Hepatocyte (in vitro differentiated cells): ENCODE data around the gene ADCY9. TPM values are rescaled to one million over a fixed set of nuclear protein-coding genes. Genes with fewer than 3 reads are reported as not detected.

Experiments used
- DNase-seq: peaks from one replicate; pipeline ENCODE4 v3.0.0-alpha.2; 2016; ENCODE audit warnings: low spot score
- H2AFZ ChIP-seq: fragments of 200-600 bp; sonication (generic); 2 replicates; pipeline ENCODE4 v1.6.0; 2016; ENCODE audit warnings: antibody characterized with exemption, mild to moderate bottlenecking
- H3K27ac ChIP-seq: fragments of 200-600 bp; sonication (generic); 2 replicates; pipeline ENCODE4 v1.5.1; 2016; ENCODE audit warnings: mild to moderate bottlenecking
- H3K27me3 ChIP-seq: fragments of 200-600 bp; sonication (generic); 2 replicates; pipeline ENCODE4 v1.6.1; 2016
- H3K36me3 ChIP-seq: fragments of 200-600 bp; sonication (generic); replicated peaks from 2 replicates; pipeline ENCODE4 v1.5.1; 2016; ENCODE audit warnings: low read depth; ENCODE audit not compliant: insufficient read depth
- H3K4me1 ChIP-seq: fragments of 200-600 bp; sonication (generic); 2 replicates; pipeline ENCODE4 v1.5.1; 2016; ENCODE audit warnings: mild to moderate bottlenecking, moderate library complexity; ENCODE audit not compliant: insufficient read depth
- H3K4me2 ChIP-seq: fragments of 200-600 bp; sonication (generic); 2 replicates; pipeline ENCODE4 v1.6.0; 2016
- H3K4me3 ChIP-seq: fragments of 200-600 bp; sonication (generic); 2 replicates; pipeline ENCODE4 v1.5.1; 2016; ENCODE audit warnings: mild to moderate bottlenecking
- H3K79me2 ChIP-seq: fragments of 200-600 bp; sonication (generic); 2 replicates; pipeline ENCODE4 v1.6.0; 2017; ENCODE audit warnings: mild to moderate bottlenecking
- H3K9me2 ChIP-seq: fragments of 200-600 bp; sonication (generic); replicated peaks from 2 replicates; pipeline ENCODE4 v1.6.0; 2017; ENCODE audit warnings: mild to moderate bottlenecking; ENCODE audit not compliant: insufficient read depth
- H3K9me3 ChIP-seq: fragments of 200-600 bp; sonication (generic); 2 replicates; pipeline ENCODE4 v1.5.1; 2016; ENCODE audit warnings: low read depth, mild to moderate bottlenecking
- H4K20me1 ChIP-seq: fragments of 200-600 bp; sonication (generic); 2 replicates; pipeline ENCODE4 v1.6.0; 2016; ENCODE audit warnings: mild to moderate bottlenecking; ENCODE audit not compliant: insufficient read depth, poor library complexity, severe bottlenecking
- CTCF ChIP-seq: fragments of 200-600 bp; sonication (generic); IDR thresholded peaks from 2 replicates; pipeline ENCODE4 v1.5.1; 2016; ENCODE audit warnings: antibody characterized with exemption, mild to moderate bottlenecking; ENCODE audit not compliant: poor library complexity
- EZH2 ChIP-seq: fragments of 200-600 bp; sonication (generic); IDR thresholded peaks from 2 replicates; pipeline ENCODE4 v1.6.1; 2016; ENCODE audit warnings: antibody characterized with exemption, mild to moderate bottlenecking, borderline replicate concordance
- EZH2phosphoT487 ChIP-seq: fragments of 200-600 bp; sonication (generic); IDR thresholded peaks from one replicate; pipeline ENCODE4 v1.6.1; 2018; ENCODE audit warnings: antibody characterized with exemption, mild to moderate bottlenecking, low read depth, moderate library complexity; ENCODE audit not compliant: unreplicated experiment, severe bottlenecking
- WGBS: methylation state at CpG from one replicate; pipeline ENCODE4 v1.1.6; 2016; ENCODE audit warnings: low lambda C conversion rate; ENCODE audit errors: missing lambda C conversion rate; 5-methylcytosine and 5-hydroxymethylcytosine counted together
- polyA plus RNA-seq: library from polyadenylated mRNA; unstranded; fragments of >200 nt; fragmentation: Nextera tagmentation; extraction: Ambion mirVana; gene quantifications from 2 replicates; pipeline ENCODE4 v1.2.1, GENCODE V29; 2016
- total RNA-seq: library from RNA; depleted of rRNA; stranded (reverse); fragments of >200 nt; gene quantifications from 2 replicates; pipeline ENCODE4 v1.2.3, GENCODE V29; 2014

ADCY9 gene
- total and polyA plus RNA-seq, 2 experiments from 2014 or later: 12.0 to 15.9 TPM

- Histone ChIP-seq H3K27me3 (no peaks in the 10 kb centered on the region), H3K79me2 (no peaks in the 10 kb centered on the region), H3K4me1 (no peaks in the 10 kb centered on the region), H2AFZ (no peak overlapping the region), H3K36me3 (no peaks in the 10 kb centered on the region), H3K27ac (no peak overlapping the region), H3K4me2 (no peak overlapping the region), H3K9me2 (no peaks in the 10 kb centered on the region), H3K9me3 (no peaks in the 10 kb centered on the region), H4K20me1 (no peaks in the 10 kb centered on the region), H3K4me3 (no peak overlapping the region)
- DNase-seq: no peak
- WGBS: 93% methylated on average over 8 of the region's 8 CpGs
- no peak for TF ChIP-seq CTCF
- TF ChIP-seq EZH2phosphoT487: no peak
- TF ChIP-seq EZH2: no peak
Observed at GRCh38 chr16:3968551-3968950, 147.7 kb downstream of the ADCY9 start.

GRCh38 chr16:3966681-3967080, 149.6 kb downstream of the ADCY9 start:
- 98% methylated on average over 24 of the region's 24 CpGs for WGBS
- Histone ChIP-seq H4K20me1 (no peaks in the 10 kb centered on the region), H3K27ac (no peak overlapping the region), H3K79me2 (no peaks in the 10 kb centered on the region), H3K4me2 (no peak overlapping the region), H3K9me2 (no peaks in the 10 kb centered on the region), H3K4me3 (no peak overlapping the region), H3K36me3 (no peaks in the 10 kb centered on the region), H3K27me3 (no peaks in the 10 kb centered on the region), H3K4me1 (no peaks in the 10 kb centered on the region), H3K9me3 (no peaks in the 10 kb centered on the region), H2AFZ (no peak overlapping the region)
- TF ChIP-seq EZH2phosphoT487 (no peak), EZH2 (no peak)
- no peak for DNase-seq

- no peak overlapping the region for H3K27ac ChIP-seq
- no peak overlapping the region for H3K4me3 ChIP-seq
- H3K9me3 ChIP-seq: no peaks in the 10 kb centered on the region
- TF ChIP-seq EZH2phosphoT487 (no peak), CTCF (no peak), EZH2 (no peak)
- no peaks in the 10 kb centered on the region for H3K27me3 ChIP-seq
- no peaks in the 10 kb centered on the region for H3K79me2 ChIP-seq
- H2AFZ ChIP-seq: no peak overlapping the region
- no peak for DNase-seq
- H4K20me1 ChIP-seq: no peaks in the 10 kb centered on the region
- H3K36me3 ChIP-seq: no peaks in the 10 kb centered on the region
- WGBS: 99% methylated on average over 50 of the region's 50 CpGs
- no peaks in the 10 kb centered on the region for H3K4me1 ChIP-seq
- H3K4me2 ChIP-seq: no peak overlapping the region
- H3K9me2 ChIP-seq: no peaks in the 10 kb centered on the region
Observed at GRCh38 chr16:3965781-3966582, 150.3 kb downstream of the ADCY9 start.

- 94% methylated on average over 14 of the region's 15 CpGs for WGBS
- no peak for DNase-seq
- TF ChIP-seq EZH2phosphoT487: no peak
- TF ChIP-seq EZH2: no peak
- no peak for TF ChIP-seq CTCF
Observed at GRCh38 chr16:3965306-3965705, 150.9 kb downstream of the ADCY9 start.

More at GRCh38 chr16:3965306-3965705, 150.9 kb downstream of the ADCY9 start:
- H4K20me1 ChIP-seq: no peaks in the 10 kb centered on the region
- H3K9me2 ChIP-seq: no peaks in the 10 kb centered on the region
- H2AFZ ChIP-seq: no peak overlapping the region
- no peak overlapping the region for H3K27ac ChIP-seq
- H3K79me2 ChIP-seq: no peaks in the 10 kb centered on the region
- no peaks in the 10 kb centered on the region for H3K4me1 ChIP-seq
- no peaks in the 10 kb centered on the region for H3K27me3 ChIP-seq
- H3K4me3 ChIP-seq: no peak overlapping the region
- H3K4me2 ChIP-seq: no peak overlapping the region
- H3K9me3 ChIP-seq: no peaks in the 10 kb centered on the region
- no peaks in the 10 kb centered on the region for H3K36me3 ChIP-seq
